Testis (tissue), 3 donors: ENCODE measurements around the gene LY6G6D. TPM values are rescaled to one million over a fixed set of nuclear protein-coding genes. Genes with fewer than 3 reads are reported as not detected.

ENCODE experiments used
- DNase-seq: peaks from one replicate; pipeline ENCODE4 v3.0.0-alpha.2; 2019
- H3K27ac ChIP-seq, 2 donors: fragments of 200-600 bp; sonication (generic); one replicate each; pipeline ENCODE4 v1.5.1; 2019
- H3K27me3 ChIP-seq: fragments of 200-600 bp; sonication (generic); one replicate; pipeline ENCODE4 v1.5.1; 2019
- H3K36me3 ChIP-seq: fragments of 200-600 bp; sonication (generic); one replicate; pipeline ENCODE4 v1.5.1; 2017; ENCODE audit warnings: low read depth; ENCODE audit errors: missing control alignments
- H3K4me1 ChIP-seq: fragments of 200-600 bp; sonication (generic); one replicate; pipeline ENCODE4 v1.5.1; 2019
- H3K4me3 ChIP-seq, 2 donors: fragments of 200-600 bp; sonication (generic); one replicate each; pipeline ENCODE4 v1.5.1; 2017 to 2019
- H3K9me3 ChIP-seq: fragments of 200-600 bp; sonication (generic); one replicate; pipeline ENCODE4 v1.5.1; 2017
- POLR2A ChIP-seq: fragments of 450-650 bp; IDR thresholded peaks from one replicate; pipeline ENCODE4 v1.6.1; 2017; ENCODE audit warnings: antibody characterized with exemption, mild to moderate bottlenecking, moderate library complexity
- WGBS, 2 donors: methylation state at CpG; one replicate each; pipeline ENCODE4 v1.1.5; 2018; 5-methylcytosine and 5-hydroxymethylcytosine counted together
- intact Hi-C: fragments of 100-400 bp; cut with DNase I; formaldehyde crosslinking; loops from one replicate; pipeline ENCODE4 v1.15.1; 2023; ENCODE audit warnings: low total_unique reads
- polyA plus RNA-seq: library from polyadenylated mRNA; stranded (reverse); fragments of 350-450 nt; fragmentation: Illumina TruSeq; extraction: RNeasy Lipid Tissue Mini Kit (QIAGEN cat#74804); gene quantifications from one replicate; pipeline ENCODE4 v1.2.3, GENCODE V29; 2014; ENCODE audit warnings: low read depth, low replicate concordance; ENCODE audit not compliant: insufficient read depth
- total RNA-seq, 2 donors: library from RNA; depleted of rRNA; stranded (reverse); fragments of >200 nt; gene quantifications; one replicate each; pipeline ENCODE4 v1.2.3, GENCODE V29; 2016
- TF ChIP-seq, protein P1 (sequence below), 3 experiments: fragments of 450-650 bp in 2 of 3; fragments of 200-600 bp in 1 of 3; sonication (generic) in 1 of 3; IDR thresholded peaks; one replicate each; pipeline ENCODE4 v1.5.1; 2016 to 2019; ENCODE audit warnings: antibody characterized with exemption in 3 of 3, mild to moderate bottlenecking in 2 of 3, moderate library complexity in 1 of 3

LY6G6D gene
- total and polyA plus RNA-seq, 3 donors from 2014 or later, result not detected

- TF ChIP-seq POLR2A, result no peak
- TF ChIP-seq, protein P1, sequence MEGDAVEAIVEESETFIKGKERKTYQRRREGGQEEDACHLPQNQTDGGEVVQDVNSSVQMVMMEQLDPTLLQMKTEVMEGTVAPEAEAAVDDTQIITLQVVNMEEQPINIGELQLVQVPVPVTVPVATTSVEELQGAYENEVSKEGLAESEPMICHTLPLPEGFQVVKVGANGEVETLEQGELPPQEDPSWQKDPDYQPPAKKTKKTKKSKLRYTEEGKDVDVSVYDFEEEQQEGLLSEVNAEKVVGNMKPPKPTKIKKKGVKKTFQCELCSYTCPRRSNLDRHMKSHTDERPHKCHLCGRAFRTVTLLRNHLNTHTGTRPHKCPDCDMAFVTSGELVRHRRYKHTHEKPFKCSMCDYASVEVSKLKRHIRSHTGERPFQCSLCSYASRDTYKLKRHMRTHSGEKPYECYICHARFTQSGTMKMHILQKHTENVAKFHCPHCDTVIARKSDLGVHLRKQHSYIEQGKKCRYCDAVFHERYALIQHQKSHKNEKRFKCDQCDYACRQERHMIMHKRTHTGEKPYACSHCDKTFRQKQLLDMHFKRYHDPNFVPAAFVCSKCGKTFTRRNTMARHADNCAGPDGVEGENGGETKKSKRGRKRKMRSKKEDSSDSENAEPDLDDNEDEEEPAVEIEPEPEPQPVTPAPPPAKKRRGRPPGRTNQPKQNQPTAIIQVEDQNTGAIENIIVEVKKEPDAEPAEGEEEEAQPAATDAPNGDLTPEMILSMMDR (IDR thresholded peaks at IDR 0.05), result no peak
- 59 to 71% methylated on average over 5 of the region's 5 CpGs for WGBS, 2 donors
- Histone ChIP-seq H3K36me3 (no peaks in the 10 kb centered on the region), H3K27ac (no peak overlapping the region), H3K9me3 (no peaks in the 10 kb centered on the region), H3K27me3 (no peaks in the 10 kb centered on the region), H3K4me1 (peaks cover 3% of the 10 kb centered on the region), H3K4me3 (no peak overlapping the region)
- no peak for DNase-seq
- intact Hi-C loops, result no loop called here
Measured at GRCh38 chr6:31713991-31714684, 1.0 kb upstream of the LY6G6D start.

- 75 to 95% methylated on average over 10 of the region's 10 CpGs for WGBS, 2 donors
- no peak overlapping the region for H3K27ac ChIP-seq
Measured at GRCh38 chr6:31717499-31718222, 2.5 kb downstream of the LY6G6D start.

GRCh38 chr6:31718265-31718664 is 3.1 kb downstream of the LY6G6D start:
- WGBS, 2 donors, result 94 to 100% methylated on average over 1 of the region's 1 CpG
- intact Hi-C loops, result no loop called here
- no peak for TF ChIP-seq POLR2A
- TF ChIP-seq, protein P1 (IDR thresholded peaks at IDR 0.05), result no peak
- Histone ChIP-seq H3K9me3 (no peaks in the 10 kb centered on the region), H3K4me1 (peaks cover 3% of the 10 kb centered on the region), H3K4me3 (no peak overlapping the region), H3K36me3 (no peaks in the 10 kb centered on the region), H3K27ac (no peak overlapping the region), H3K27me3 (no peaks in the 10 kb centered on the region)
- DNase-seq, result no peak

More at GRCh38 chr6:31717499-31718222, 2.5 kb downstream of the LY6G6D start:
- intact Hi-C loops, result no loop called here
- H3K36me3 ChIP-seq, result no peaks in the 10 kb centered on the region
- H3K4me3 ChIP-seq, result no peak overlapping the region
- H3K4me1 ChIP-seq, result peaks cover 3% of the 10 kb centered on the region
- no peak for DNase-seq
- no peak for TF ChIP-seq POLR2A
- TF ChIP-seq, protein P1 (IDR thresholded peaks at IDR 0.05), result no peak
- H3K27me3 ChIP-seq, result no peaks in the 10 kb centered on the region
- no peaks in the 10 kb centered on the region for H3K9me3 ChIP-seq

DNA sequence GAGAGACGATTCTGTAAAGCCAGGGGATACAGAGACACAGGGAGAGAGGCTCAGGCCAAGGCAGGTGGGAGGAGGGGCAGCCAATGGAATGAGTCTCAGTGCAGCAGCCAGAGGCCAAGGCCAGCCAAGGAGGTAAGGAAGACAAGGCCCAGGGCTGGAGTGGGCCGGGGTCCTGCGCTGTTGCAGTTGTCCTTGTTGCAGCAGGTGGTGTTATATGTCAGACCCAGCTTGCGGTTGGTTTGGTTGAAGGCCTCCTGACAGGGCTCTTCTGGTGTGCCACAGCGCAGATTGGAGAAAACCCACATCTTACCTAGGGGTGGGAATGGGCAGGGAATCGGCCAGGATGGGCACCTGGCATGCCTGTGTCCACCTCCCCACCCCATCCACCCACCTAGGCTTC is 3.9 kb downstream of the LY6G6D start:
- intact Hi-C loops, result no loop called here
- Histone ChIP-seq H3K4me3 (no peak overlapping the region), H3K36me3 (no peaks in the 10 kb centered on the region), H3K9me3 (no peaks in the 10 kb centered on the region), H3K4me1 (peaks cover 3% of the 10 kb centered on the region), H3K27ac (no peak overlapping the region), H3K27me3 (no peaks in the 10 kb centered on the region)
- no peak for DNase-seq
- TF ChIP-seq POLR2A, result no peak
- TF ChIP-seq, protein P1 (IDR thresholded peaks at IDR 0.05), result no peak
- 77 to 86% methylated on average over 6 of the region's 6 CpGs for WGBS, 2 donors
